Measurements from ENCODE around the gene ARSJ.

DNA sequence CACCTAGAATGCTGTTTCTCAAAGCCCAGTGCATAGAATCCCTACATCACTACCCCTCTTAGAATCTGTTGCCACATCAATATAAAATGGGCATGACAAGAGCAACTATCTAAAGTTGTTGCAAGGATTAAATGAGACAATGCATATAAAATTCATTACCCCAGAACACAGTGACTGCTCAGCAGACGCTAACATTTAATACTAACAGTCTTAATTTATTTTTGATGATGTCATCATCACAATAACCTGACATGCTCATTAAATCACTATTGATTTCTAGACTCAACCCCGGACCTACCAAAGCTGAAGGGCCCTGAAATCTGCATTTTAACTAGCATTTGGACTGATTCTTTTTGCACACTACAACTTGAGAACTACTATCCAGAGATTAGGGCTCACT lies 3.9 kb downstream of the ARSJ start:
- TF ChIP-seq, protein P1, sequence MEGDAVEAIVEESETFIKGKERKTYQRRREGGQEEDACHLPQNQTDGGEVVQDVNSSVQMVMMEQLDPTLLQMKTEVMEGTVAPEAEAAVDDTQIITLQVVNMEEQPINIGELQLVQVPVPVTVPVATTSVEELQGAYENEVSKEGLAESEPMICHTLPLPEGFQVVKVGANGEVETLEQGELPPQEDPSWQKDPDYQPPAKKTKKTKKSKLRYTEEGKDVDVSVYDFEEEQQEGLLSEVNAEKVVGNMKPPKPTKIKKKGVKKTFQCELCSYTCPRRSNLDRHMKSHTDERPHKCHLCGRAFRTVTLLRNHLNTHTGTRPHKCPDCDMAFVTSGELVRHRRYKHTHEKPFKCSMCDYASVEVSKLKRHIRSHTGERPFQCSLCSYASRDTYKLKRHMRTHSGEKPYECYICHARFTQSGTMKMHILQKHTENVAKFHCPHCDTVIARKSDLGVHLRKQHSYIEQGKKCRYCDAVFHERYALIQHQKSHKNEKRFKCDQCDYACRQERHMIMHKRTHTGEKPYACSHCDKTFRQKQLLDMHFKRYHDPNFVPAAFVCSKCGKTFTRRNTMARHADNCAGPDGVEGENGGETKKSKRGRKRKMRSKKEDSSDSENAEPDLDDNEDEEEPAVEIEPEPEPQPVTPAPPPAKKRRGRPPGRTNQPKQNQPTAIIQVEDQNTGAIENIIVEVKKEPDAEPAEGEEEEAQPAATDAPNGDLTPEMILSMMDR (IDR thresholded peaks at IDR 0.05), result no peak
- TF ChIP-seq POLR2A (IDR thresholded peaks at IDR 0.05), result no peak

Data from heart left ventricle (tissue), 13 donors.